K562 (cell line): ENCODE results near the gene HYI.

ENCODE experiments used
- CTCF ChIP-seq, 3 experiments: IDR thresholded peaks in 2 of 3; conservative IDR thresholded peaks in 1 of 3; 2 replicates each; pipeline ENCODE4 v1.5.1; 2011 to 2012; ENCODE audit warnings: low read length in 3 of 3, mild to moderate bottlenecking in 3 of 3, control low read depth in 2 of 3, improper control_type of control experiment in 1 of 3, inconsistent platforms in 1 of 3, low read depth in 1 of 3, mixed read lengths in 1 of 3, moderate library complexity in 1 of 3; ENCODE audit not compliant: insufficient read depth in 2 of 3
- GMEB1 ChIP-seq: fragments of 250-450 bp; sonication (Bioruptor Pico); IDR thresholded peaks from 2 replicates; pipeline ENCODE4 v1.4.0; 2020; ENCODE audit warnings: mild to moderate bottlenecking
- NFE2L1 ChIP-seq: fragments of 450-650 bp; IDR thresholded peaks from 2 replicates; pipeline ENCODE4 v1.6.1; 2016; ENCODE audit warnings: missing genetic modification characterization, low read depth, mild to moderate bottlenecking, missing compliant biosample characterization, moderate library complexity, borderline replicate concordance
- SMARCB1 ChIP-seq: IDR thresholded peaks from 2 replicates; pipeline ENCODE4 v1.6.1; 2011; ENCODE audit warnings: improper control_type of control experiment, low read depth; ENCODE audit not compliant: insufficient read length
- ZNF24 ChIP-seq: fragments of 450-650 bp; IDR thresholded peaks from 2 replicates; pipeline ENCODE4 v1.6.1; 2016
- ZNF77 ChIP-seq: fragments of 250-450 bp; sonication (Bioruptor Pico); IDR thresholded peaks from 2 replicates; pipeline ENCODE4 v1.5.0; 2020

- TF ChIP-seq SMARCB1 (no peak), GMEB1 (CRISPR knock-in tag) (no peak), CTCF (IDR thresholded peaks at IDR 0.05 in 2 of 3, conservative IDR thresholded peaks at IDR 0.05 in 1 of 3; ENCODE audit: insufficient read depth in 2 of 3, low read depth in 1 of 3, low read length in 3 of 3) (no peak), ZNF77 (CRISPR knock-in tag) (no peak), ZNF24 (no peak), NFE2L1 (tag) (no peak)
Measured at GRCh38 chr1:43438006-43438405, 15.7 kb downstream of the HYI start.
